Measurements from ENCODE around the gene TMIGD1. TPM values are rescaled to one million over a fixed set of nuclear protein-coding genes. Genes with fewer than 3 reads are reported as not detected.
"Not testable (repeated sequence)": the region's sequence is repeated elsewhere in the genome, so short reads cannot be mapped to it uniquely, and the experiment has no call there.

The TMIGD1 gene
- total RNA-seq, 1 donor from 2014 or later = not detected

GRCh38 chr17:30358055-30358760, 24.4 kb upstream of the TMIGD1 start:
- no peak for DNase-seq (ENCODE audit: extremely low read depth, low read depth, low spot score)

- no peak for DNase-seq (ENCODE audit: extremely low read depth, low read depth, low spot score)
Observed at GRCh38 chr17:30357476-30357875, 23.6 kb upstream of the TMIGD1 start.

- no peak for DNase-seq (ENCODE audit: extremely low read depth, low read depth, low spot score)
Observed at GRCh38 chr17:30354701-30355100, 20.8 kb upstream of the TMIGD1 start.

GRCh38 chr17:30352240-30352814, 18.5 kb upstream of the TMIGD1 start:
- DNase-seq (ENCODE audit: extremely low read depth, low read depth, low spot score) = no peak

GRCh38 chr17:30351735-30352134, 17.9 kb upstream of the TMIGD1 start:
- no peak for DNase-seq (ENCODE audit: extremely low read depth, low read depth, low spot score)

- not testable (repeated sequence) for DNase-seq (ENCODE audit: extremely low read depth, low read depth, low spot score)
Observed at GRCh38 chr17:30351263-30351662, 17.4 kb upstream of the TMIGD1 start.

GRCh38 chr17:30349252-30349651, 15.4 kb upstream of the TMIGD1 start:
- DNase-seq (ENCODE audit: extremely low read depth, low read depth, low spot score) = no peak

GRCh38 chr17:30347488-30347887, 13.6 kb upstream of the TMIGD1 start:
- DNase-seq (ENCODE audit: extremely low read depth, low read depth, low spot score) = no peak

- no peak for DNase-seq (ENCODE audit: extremely low read depth, low read depth, low spot score)
Observed at GRCh38 chr17:30346221-30346795, 12.5 kb upstream of the TMIGD1 start.

GRCh38 chr17:30345527-30346075, 11.7 kb upstream of the TMIGD1 start:
- no peak for DNase-seq (ENCODE audit: extremely low read depth, low read depth, low spot score)

- no peak for DNase-seq (ENCODE audit: extremely low read depth, low read depth, low spot score)
Observed at GRCh38 chr17:30345089-30345433, 11.2 kb upstream of the TMIGD1 start.

GRCh38 chr17:30344283-30345088, 10.6 kb upstream of the TMIGD1 start:
- no peak for DNase-seq (ENCODE audit: extremely low read depth, low read depth, low spot score)

GRCh38 chr17:30343796-30344195, 9.9 kb upstream of the TMIGD1 start:
- no peak for DNase-seq (ENCODE audit: extremely low read depth, low read depth, low spot score)

- DNase-seq (ENCODE audit: extremely low read depth, low read depth, low spot score) = not testable (repeated sequence)
Observed at GRCh38 chr17:30343244-30343643, 9.4 kb upstream of the TMIGD1 start.

- no peak for DNase-seq (ENCODE audit: extremely low read depth, low read depth, low spot score)
Observed at GRCh38 chr17:30341703-30342249, 7.9 kb upstream of the TMIGD1 start.

GRCh38 chr17:30340801-30341356, 7.0 kb upstream of the TMIGD1 start:
- no peak for DNase-seq (ENCODE audit: extremely low read depth, low read depth, low spot score)

GRCh38 chr17:30339086-30339485, 5.2 kb upstream of the TMIGD1 start:
- no peak for DNase-seq (ENCODE audit: extremely low read depth, low read depth, low spot score)

GRCh38 chr17:30337393-30337999, 3.6 kb upstream of the TMIGD1 start:
- DNase-seq (ENCODE audit: extremely low read depth, low read depth, low spot score) = no peak

GRCh38 chr17:30336369-30337171, 2.7 kb upstream of the TMIGD1 start:
- no peak for DNase-seq (ENCODE audit: extremely low read depth, low read depth, low spot score)
